ENCODE data around the gene DLST.

DLST gene

GRCh38 chr14:74951443-74952179 lies 69.9 kb downstream of the DLST start:
- Histone ChIP-seq H3K27ac (replicated peaks) (no peak overlapping the region), H3K4me3 (replicated peaks; ENCODE audit: insufficient read depth, low read length) (no peak overlapping the region), H3K27me3 (ENCODE audit: insufficient read depth, poor library complexity, severe bottlenecking) (no peaks in the 10 kb centered on the region)
- DNase-seq (ENCODE audit: low read depth in 1 of 2, low spot score in 1 of 2) = no peak
- TF ChIP-seq POLR2AphosphoS5 (IDR thresholded peaks at IDR 0.05; ENCODE audit: low read depth) (no peak), CTCF (IDR thresholded peaks at IDR 0.05; ENCODE audit: insufficient read depth, low read length) (no peak), SPI1 (IDR thresholded peaks at IDR 0.05; ENCODE audit: borderline replicate concordance, low read depth) (no peak), GABPA (IDR thresholded peaks at IDR 0.05; ENCODE audit: low read depth) (no peak)
- TF ChIP-seq, protein P1, sequence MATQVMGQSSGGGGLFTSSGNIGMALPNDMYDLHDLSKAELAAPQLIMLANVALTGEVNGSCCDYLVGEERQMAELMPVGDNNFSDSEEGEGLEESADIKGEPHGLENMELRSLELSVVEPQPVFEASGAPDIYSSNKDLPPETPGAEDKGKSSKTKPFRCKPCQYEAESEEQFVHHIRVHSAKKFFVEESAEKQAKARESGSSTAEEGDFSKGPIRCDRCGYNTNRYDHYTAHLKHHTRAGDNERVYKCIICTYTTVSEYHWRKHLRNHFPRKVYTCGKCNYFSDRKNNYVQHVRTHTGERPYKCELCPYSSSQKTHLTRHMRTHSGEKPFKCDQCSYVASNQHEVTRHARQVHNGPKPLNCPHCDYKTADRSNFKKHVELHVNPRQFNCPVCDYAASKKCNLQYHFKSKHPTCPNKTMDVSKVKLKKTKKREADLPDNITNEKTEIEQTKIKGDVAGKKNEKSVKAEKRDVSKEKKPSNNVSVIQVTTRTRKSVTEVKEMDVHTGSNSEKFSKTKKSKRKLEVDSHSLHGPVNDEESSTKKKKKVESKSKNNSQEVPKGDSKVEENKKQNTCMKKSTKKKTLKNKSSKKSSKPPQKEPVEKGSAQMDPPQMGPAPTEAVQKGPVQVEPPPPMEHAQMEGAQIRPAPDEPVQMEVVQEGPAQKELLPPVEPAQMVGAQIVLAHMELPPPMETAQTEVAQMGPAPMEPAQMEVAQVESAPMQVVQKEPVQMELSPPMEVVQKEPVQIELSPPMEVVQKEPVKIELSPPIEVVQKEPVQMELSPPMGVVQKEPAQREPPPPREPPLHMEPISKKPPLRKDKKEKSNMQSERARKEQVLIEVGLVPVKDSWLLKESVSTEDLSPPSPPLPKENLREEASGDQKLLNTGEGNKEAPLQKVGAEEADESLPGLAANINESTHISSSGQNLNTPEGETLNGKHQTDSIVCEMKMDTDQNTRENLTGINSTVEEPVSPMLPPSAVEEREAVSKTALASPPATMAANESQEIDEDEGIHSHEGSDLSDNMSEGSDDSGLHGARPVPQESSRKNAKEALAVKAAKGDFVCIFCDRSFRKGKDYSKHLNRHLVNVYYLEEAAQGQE (IDR thresholded peaks at IDR 0.05; ENCODE audit: insufficient replicate concordance, low read depth) = no peak

DNA sequence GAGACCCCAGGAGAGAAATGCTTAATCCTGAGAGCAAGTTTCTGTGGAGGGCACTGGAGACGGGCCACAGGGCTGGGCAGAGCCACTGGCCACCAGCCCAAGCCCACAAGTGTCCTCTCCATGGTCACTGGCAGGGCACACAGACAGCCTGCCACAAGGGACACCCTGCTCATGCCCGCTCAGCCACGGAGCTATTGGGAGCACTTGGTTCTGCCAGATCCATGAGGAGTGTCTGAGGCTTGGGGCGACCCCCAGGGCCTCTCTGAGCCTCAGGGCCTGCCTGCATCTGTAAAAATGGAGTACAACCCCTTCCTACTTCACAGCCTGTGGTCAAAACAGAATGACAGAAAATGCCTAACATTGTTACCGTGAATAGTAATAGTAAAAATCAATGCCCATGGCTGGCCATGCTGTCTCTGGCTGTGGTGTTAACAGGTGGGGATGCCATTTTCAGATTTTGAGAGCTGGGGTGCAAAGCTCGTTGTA lies 70.5 kb downstream of the DLST start:
- H3K27me3 ChIP-seq (ENCODE audit: insufficient read depth, poor library complexity, severe bottlenecking) = no peaks in the 10 kb centered on the region
- no peak for TF ChIP-seq SPI1 (IDR thresholded peaks at IDR 0.05; ENCODE audit: borderline replicate concordance, low read depth)
- no peak for TF ChIP-seq CTCF (IDR thresholded peaks at IDR 0.05; ENCODE audit: insufficient read depth, low read length)
- TF ChIP-seq GABPA (IDR thresholded peaks at IDR 0.05; ENCODE audit: low read depth) = no peak
- TF ChIP-seq POLR2AphosphoS5 (IDR thresholded peaks at IDR 0.05; ENCODE audit: low read depth) = no peak
- TF ChIP-seq, protein P1 (IDR thresholded peaks at IDR 0.05; ENCODE audit: insufficient replicate concordance, low read depth) = no peak
- no peak for DNase-seq (ENCODE audit: low read depth in 1 of 2, low spot score in 1 of 2)
- no peak overlapping the region for H3K4me3 ChIP-seq (replicated peaks; ENCODE audit: insufficient read depth, low read length)
- H3K27ac ChIP-seq (replicated peaks) = no peak overlapping the region

- TF ChIP-seq CTCF (IDR thresholded peaks at IDR 0.05; ENCODE audit: insufficient read depth, low read length) (no peak), POLR2AphosphoS5 (IDR thresholded peaks at IDR 0.05; ENCODE audit: low read depth) (no peak), GABPA (IDR thresholded peaks at IDR 0.05; ENCODE audit: low read depth) (no peak), SPI1 (IDR thresholded peaks at IDR 0.05; ENCODE audit: borderline replicate concordance, low read depth) (no peak)
- TF ChIP-seq, protein P1 (IDR thresholded peaks at IDR 0.05; ENCODE audit: insufficient replicate concordance, low read depth) = no peak
- Histone ChIP-seq H3K4me3 (replicated peaks; ENCODE audit: insufficient read depth, low read length) (no peak overlapping the region), H3K27me3 (ENCODE audit: insufficient read depth, poor library complexity, severe bottlenecking) (no peaks in the 10 kb centered on the region), H3K27ac (replicated peaks) (no peak overlapping the region)
- no peak for DNase-seq (ENCODE audit: low read depth in 1 of 2, low spot score in 1 of 2)
Observed at GRCh38 chr14:74952697-74953484, 71.2 kb downstream of the DLST start.

All from HL-60 (cell line).